GM12878 (cell line): ENCODE data around the gene AOPEP. TPM values are rescaled to one million over a fixed set of nuclear protein-coding genes. Genes with fewer than 3 reads are reported as not detected.

Experiments used
- ATAC-seq: fragments of 200-7000 bp; cut with Tn5 transposase; 3 replicates; pipeline ENCODE4 v1.9.1; 2020; ENCODE audit warnings: mild to moderate bottlenecking, moderate library complexity
- BruUV-seq: library from RNA; stranded (reverse); fragments of 400-500 nt; replicated peaks from 2 replicates; lab custom pipeline; 2021; lab: Mats Ljungman, UMichigan
- CTCF ChIA-PET: fragments of 300-600 bp; sonication (Branson Sonifier 250); formaldehyde crosslinking; extraction: SDS; loops from one replicate; lab custom pipeline; 2021; ENCODE audit warnings: inconsistent platforms; lab: Yijun Ruan, JAX
- POLR2A ChIA-PET: fragments of 350-600 bp; formaldehyde crosslinking; extraction: SDS; loops from one replicate; lab custom pipeline; 2021; ENCODE audit warnings: inconsistent platforms; lab: Charles Lee
- RAD21 ChIA-PET: fragments of 300-600 bp; sonication (Branson Sonifier 250); formaldehyde crosslinking; loops from one replicate; lab custom pipeline; 2023; ENCODE audit warnings: antibody characterized with exemption; ENCODE audit not compliant: unreplicated experiment; lab: Charles Lee
- SMC1A ChIA-PET: fragments of 300-600 bp; sonication (Branson Sonifier 250); formaldehyde crosslinking; loops from one replicate; lab custom pipeline; 2023; ENCODE audit not compliant: unreplicated experiment, uncharacterized antibody; lab: Charles Lee
- DNase-seq: peaks from one replicate; pipeline ENCODE4 v3.0.0-alpha.2; 2011; ENCODE audit warnings: low read depth, low spot score
- FAIRE-seq: peaks from 3 replicates; lab custom pipeline; 2011; peaks lifted over from hg19 to GRCh38; lab: Jason Lieb, UNC
- H2AFZ ChIP-seq: 2 replicates; pipeline ENCODE4 v1.6.0; 2011; ENCODE audit warnings: low read depth, low read length, control low read depth; ENCODE audit not compliant: control insufficient read depth
- H3K27ac ChIP-seq: 2 replicates; pipeline ENCODE4 v1.5.1; 2011; ENCODE audit warnings: control low read depth; ENCODE audit not compliant: control insufficient read depth, insufficient read depth
- H3K27me3 ChIP-seq, 2 experiments: replicated peaks in 1 of 2; 2 replicates each; pipeline versions ENCODE4 v1.6.0 to v1.6.1; 2011; ENCODE audit warnings: low read length in 1 of 2; ENCODE audit not compliant: control insufficient read depth in 2 of 2, insufficient read depth in 2 of 2
- H3K36me3 ChIP-seq, 2 experiments: 2 replicates each; pipeline ENCODE4 v1.5.1; 2011; ENCODE audit warnings: low read length in 1 of 2; ENCODE audit not compliant: control insufficient read depth in 2 of 2, insufficient read depth in 2 of 2
- H3K4me1 ChIP-seq: 2 replicates; pipeline ENCODE4 v1.6.1; 2011; ENCODE audit warnings: mild to moderate bottlenecking, low read length, moderate library complexity, mixed read lengths; ENCODE audit not compliant: control insufficient read depth, insufficient read depth
- H3K4me2 ChIP-seq: 2 replicates; pipeline ENCODE4 v1.6.0; 2011; ENCODE audit warnings: control low read depth; ENCODE audit not compliant: control insufficient read depth, insufficient read depth
- H3K4me3 ChIP-seq: fragments of 200-600 bp; sonication (generic); 2 replicates; pipeline ENCODE4 v1.5.1; 2016
- H3K79me2 ChIP-seq: 2 replicates; pipeline ENCODE4 v1.6.0; 2011; ENCODE audit warnings: low read length; ENCODE audit not compliant: control insufficient read depth, insufficient read depth
- H3K9ac ChIP-seq: 2 replicates; pipeline ENCODE4 v1.8.0; 2011; ENCODE audit warnings: low read length, control low read depth, mixed read lengths; ENCODE audit not compliant: control insufficient read depth, insufficient read depth
- H3K9me3 ChIP-seq: replicated peaks from 3 replicates; pipeline ENCODE4 v1.5.1; 2011; ENCODE audit warnings: mild to moderate bottlenecking, low read length; ENCODE audit not compliant: control insufficient read depth, insufficient read depth
- H4K20me1 ChIP-seq: 2 replicates; pipeline ENCODE4 v1.6.0; 2011; ENCODE audit not compliant: control insufficient read depth, insufficient read depth
- EED ChIP-seq: sonication (generic); IDR thresholded peaks from 2 replicates; pipeline ENCODE4 v1.6.1; 2016; ENCODE audit warnings: antibody characterized with exemption, low read depth
- ESRRA ChIP-seq: IDR thresholded peaks from 2 replicates; pipeline ENCODE4 v1.6.1; 2012; ENCODE audit warnings: mild to moderate bottlenecking, low read length, improper control_type of control experiment
- HCFC1 ChIP-seq: fragments of 150-350 bp; IDR thresholded peaks from 2 replicates; pipeline ENCODE4 v1.6.1; 2014; ENCODE audit warnings: low read length
- KAT2A ChIP-seq: conservative IDR thresholded peaks from 2 replicates; pipeline ENCODE4 v1.6.1; 2011; ENCODE audit warnings: low read depth, low read length; ENCODE audit not compliant: control insufficient read depth
- KDM1A ChIP-seq: fragments of 200-600 bp; sonication (generic); IDR thresholded peaks from 2 replicates; pipeline ENCODE4 v1.6.1; 2016; ENCODE audit warnings: borderline replicate concordance
- MXI1 ChIP-seq: fragments of 150-350 bp; IDR thresholded peaks from 2 replicates; pipeline ENCODE4 v1.6.1; 2011; ENCODE audit warnings: low read depth, mild to moderate bottlenecking, inconsistent platforms, low read length, improper control_type of control experiment
- NBN ChIP-seq: fragments of 450-650 bp; IDR thresholded peaks from 2 replicates; pipeline ENCODE4 v1.6.1; 2016
- PAX8 ChIP-seq: fragments of 450-650 bp; IDR thresholded peaks from 2 replicates; pipeline ENCODE4 v1.6.1; 2017; ENCODE audit warnings: mild to moderate bottlenecking, moderate library complexity
- POLR2A ChIP-seq: IDR thresholded peaks from 2 replicates; pipeline ENCODE4 v1.6.1; 2011; ENCODE audit warnings: low read depth, mild to moderate bottlenecking, low read length
- STAT1 ChIP-seq: fragments of 450-650 bp; conservative IDR thresholded peaks from 2 replicates; pipeline ENCODE4 v1.6.1; 2014; ENCODE audit warnings: antibody characterized with exemption, mild to moderate bottlenecking
- SUPT20H ChIP-seq: IDR thresholded peaks from 2 replicates; pipeline ENCODE4 v1.6.1; 2011; ENCODE audit warnings: low read depth, mild to moderate bottlenecking, low read length, moderate library complexity, borderline replicate concordance; ENCODE audit not compliant: control insufficient read depth
- TAF1 ChIP-seq: IDR thresholded peaks from 2 replicates; pipeline ENCODE4 v1.6.1; 2011; ENCODE audit warnings: mild to moderate bottlenecking, low read depth, low read length, borderline replicate concordance
- WGBS: methylation state at CpG from one replicate; pipeline ENCODE4 v1.1.6; 2016; ENCODE audit warnings: low lambda C conversion rate; ENCODE audit not compliant: insufficient replicate concordance, insufficient coverage; ENCODE audit errors: missing lambda C conversion rate; 5-methylcytosine and 5-hydroxymethylcytosine counted together
- in situ Hi-C: fragments of 300-500 bp; cut with MboI; formaldehyde crosslinking; loops from 9 replicates; pipeline ENCODE4 v1.14.3; 2018; ENCODE audit warnings: mixed read lengths
- intact Hi-C: fragments of 100-400 bp; cut with micrococcal nuclease; formaldehyde crosslinking; loops from one replicate; pipeline ENCODE4 v1.14.2; 2022; ENCODE audit not compliant: unreplicated experiment
- polyA plus RNA-seq, 11 experiments: library from polyadenylated mRNA; depleted of rRNA in 4 of 11; unstranded in 6 of 11; stranded (reverse) in 5 of 11; fragments of >200 nt; fragmentation: Nextera tagmentation in 4 of 11; fragmentation: Illumina TruSeq in 1 of 11; extraction: Ambion mirVana in 4 of 11; extraction: Trizol in 1 of 11; gene quantifications; 1 replicate in 1 of 11; 2 replicates in 10 of 11; pipeline versions ENCODE4 v1.2.1 to v1.2.3, GENCODE V29; 2011 to 2016; ENCODE audit warnings: inconsistent platforms in 2 of 11, missing spikeins in 2 of 11, low read depth in 1 of 11
- total RNA-seq, 4 experiments: library from RNA; depleted of rRNA in 3 of 4; stranded (reverse); fragments of >200 nt in 3 of 4; fragmentation: Illumina TruSeq in 1 of 4; extraction: Trizol in 1 of 4; gene quantifications; 2 replicates each; pipeline versions ENCODE4 v1.2.1 to v1.2.3, GENCODE V29; 2013 to 2021
- TF ChIP-seq, protein P1 (sequence below): fragments of 450-650 bp; IDR thresholded peaks from 2 replicates; pipeline ENCODE4 v1.6.1; 2017; ENCODE audit warnings: mild to moderate bottlenecking, moderate library complexity
- TF ChIP-seq, protein P2 (sequence below): IDR thresholded peaks from 2 replicates; pipeline ENCODE4 v1.6.1; 2011; ENCODE audit warnings: borderline replicate concordance, low read depth, mild to moderate bottlenecking, moderate library complexity, mixed read lengths, low read length; ENCODE audit not compliant: insufficient read depth; ENCODE audit errors: extremely low read length
- TF ChIP-seq, protein P3 (sequence below): IDR thresholded peaks from 2 replicates; pipeline ENCODE4 v1.6.1; 2012; ENCODE audit warnings: low read depth, low read length, improper control_type of control experiment

AOPEP gene
- total and polyA plus RNA-seq, 10 of the 15 experiments (the other 5 are each of a cell fraction or from before 2014, with no cell fraction given), result 2.3 to 16.9 (median 10.1) TPM

DNA sequence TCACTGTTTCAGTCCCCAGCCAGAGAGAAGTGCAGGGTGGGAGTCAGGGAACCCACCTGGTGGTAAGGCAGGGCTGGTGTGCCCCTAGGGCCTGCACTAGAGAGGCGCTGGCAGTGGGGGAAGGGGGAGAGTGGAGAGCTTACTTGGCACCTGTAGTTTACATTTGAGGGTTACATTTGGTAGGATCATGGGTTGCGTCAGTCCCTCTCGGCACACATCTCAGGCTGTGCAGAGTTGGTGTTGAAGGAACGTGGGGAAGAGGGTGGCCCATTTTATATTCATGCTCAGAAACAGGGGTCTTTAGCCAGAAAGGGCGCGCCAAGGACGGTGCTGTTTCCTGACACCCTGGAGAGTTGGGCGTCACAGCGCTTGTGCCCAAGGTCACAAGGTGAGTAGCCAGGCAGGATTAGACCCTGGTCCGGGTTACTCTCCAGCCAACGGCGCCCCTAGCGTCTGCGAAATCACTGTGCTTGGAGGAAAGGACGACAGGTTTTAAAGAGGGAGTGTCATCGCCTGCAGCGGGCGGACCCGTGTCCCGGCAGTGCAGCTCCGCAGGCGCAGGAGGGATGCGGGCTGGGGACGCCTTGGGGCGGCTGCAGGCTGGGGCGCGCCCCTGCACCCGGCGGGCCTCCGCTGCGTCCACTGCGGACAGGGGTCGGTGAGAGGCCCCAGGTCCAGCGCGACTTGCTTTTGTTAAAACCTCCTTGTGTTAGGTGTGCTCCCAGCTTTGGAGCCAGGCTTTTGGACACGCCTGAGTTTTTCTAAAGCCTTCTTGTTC lies 318.4 kb downstream of the AOPEP start:
- FAIRE-seq, result no peak
- intact Hi-C loops, result no loop called here
- BruUV-seq, result no TSS peak

DNA sequence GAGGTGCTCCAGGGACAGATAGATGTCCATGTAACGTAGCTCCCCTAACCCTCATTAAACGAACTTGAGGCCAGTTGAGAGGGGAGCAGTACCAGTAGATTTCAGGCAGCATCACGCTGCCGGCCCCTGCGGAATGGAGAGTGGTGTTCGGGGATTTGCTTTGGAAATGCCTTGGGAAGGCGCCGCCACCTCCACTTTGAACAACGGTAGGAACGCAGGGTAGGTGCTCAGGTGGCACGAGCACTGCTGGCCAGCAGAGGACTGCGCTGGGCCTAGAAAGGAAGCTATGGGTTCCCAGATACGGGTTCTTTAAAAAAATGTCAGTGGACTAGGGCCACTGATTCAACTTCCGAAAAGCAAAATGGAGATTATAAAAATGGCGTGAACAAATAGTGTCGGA lies 319.3 kb downstream of the AOPEP start:
- CTCF ChIA-PET, result no interaction called here
- intact Hi-C loops, result no loop called here
- no peak overlapping the region for H3K9ac ChIP-seq
- TF ChIP-seq, protein P1, sequence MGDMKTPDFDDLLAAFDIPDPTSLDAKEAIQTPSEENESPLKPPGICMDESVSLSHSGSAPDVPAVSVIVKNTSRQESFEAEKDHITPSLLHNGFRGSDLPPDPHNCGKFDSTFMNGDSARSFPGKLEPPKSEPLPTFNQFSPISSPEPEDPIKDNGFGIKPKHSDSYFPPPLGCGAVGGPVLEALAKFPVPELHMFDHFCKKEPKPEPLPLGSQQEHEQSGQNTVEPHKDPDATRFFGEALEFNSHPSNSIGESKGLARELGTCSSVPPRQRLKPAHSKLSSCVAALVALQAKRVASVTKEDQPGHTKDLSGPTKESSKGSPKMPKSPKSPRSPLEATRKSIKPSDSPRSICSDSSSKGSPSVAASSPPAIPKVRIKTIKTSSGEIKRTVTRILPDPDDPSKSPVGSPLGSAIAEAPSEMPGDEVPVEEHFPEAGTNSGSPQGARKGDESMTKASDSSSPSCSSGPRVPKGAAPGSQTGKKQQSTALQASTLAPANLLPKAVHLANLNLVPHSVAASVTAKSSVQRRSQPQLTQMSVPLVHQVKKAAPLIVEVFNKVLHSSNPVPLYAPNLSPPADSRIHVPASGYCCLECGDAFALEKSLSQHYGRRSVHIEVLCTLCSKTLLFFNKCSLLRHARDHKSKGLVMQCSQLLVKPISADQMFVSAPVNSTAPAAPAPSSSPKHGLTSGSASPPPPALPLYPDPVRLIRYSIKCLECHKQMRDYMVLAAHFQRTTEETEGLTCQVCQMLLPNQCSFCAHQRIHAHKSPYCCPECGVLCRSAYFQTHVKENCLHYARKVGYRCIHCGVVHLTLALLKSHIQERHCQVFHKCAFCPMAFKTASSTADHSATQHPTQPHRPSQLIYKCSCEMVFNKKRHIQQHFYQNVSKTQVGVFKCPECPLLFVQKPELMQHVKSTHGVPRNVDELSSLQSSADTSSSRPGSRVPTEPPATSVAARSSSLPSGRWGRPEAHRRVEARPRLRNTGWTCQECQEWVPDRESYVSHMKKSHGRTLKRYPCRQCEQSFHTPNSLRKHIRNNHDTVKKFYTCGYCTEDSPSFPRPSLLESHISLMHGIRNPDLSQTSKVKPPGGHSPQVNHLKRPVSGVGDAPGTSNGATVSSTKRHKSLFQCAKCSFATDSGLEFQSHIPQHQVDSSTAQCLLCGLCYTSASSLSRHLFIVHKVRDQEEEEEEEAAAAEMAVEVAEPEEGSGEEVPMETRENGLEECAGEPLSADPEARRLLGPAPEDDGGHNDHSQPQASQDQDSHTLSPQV, result no peak
- TF ChIP-seq SUPT20H, result no peak
- no peak for TF ChIP-seq NBN
- TF ChIP-seq POLR2A, result no peak
- TF ChIP-seq, protein P2, sequence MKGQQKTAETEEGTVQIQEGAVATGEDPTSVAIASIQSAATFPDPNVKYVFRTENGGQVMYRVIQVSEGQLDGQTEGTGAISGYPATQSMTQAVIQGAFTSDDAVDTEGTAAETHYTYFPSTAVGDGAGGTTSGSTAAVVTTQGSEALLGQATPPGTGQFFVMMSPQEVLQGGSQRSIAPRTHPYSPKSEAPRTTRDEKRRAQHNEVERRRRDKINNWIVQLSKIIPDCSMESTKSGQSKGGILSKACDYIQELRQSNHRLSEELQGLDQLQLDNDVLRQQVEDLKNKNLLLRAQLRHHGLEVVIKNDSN, result no peak
- TF ChIP-seq STAT1, result no peak

More for the DNA sequence above, 318.4 kb downstream of the AOPEP start:
- no peak for TF ChIP-seq KDM1A
- TF ChIP-seq MXI1, result no peak
- no peak for TF ChIP-seq NBN
- no peak for TF ChIP-seq TAF1
- no peak for TF ChIP-seq KAT2A
- no peak for TF ChIP-seq PAX8
- TF ChIP-seq, protein P3, sequence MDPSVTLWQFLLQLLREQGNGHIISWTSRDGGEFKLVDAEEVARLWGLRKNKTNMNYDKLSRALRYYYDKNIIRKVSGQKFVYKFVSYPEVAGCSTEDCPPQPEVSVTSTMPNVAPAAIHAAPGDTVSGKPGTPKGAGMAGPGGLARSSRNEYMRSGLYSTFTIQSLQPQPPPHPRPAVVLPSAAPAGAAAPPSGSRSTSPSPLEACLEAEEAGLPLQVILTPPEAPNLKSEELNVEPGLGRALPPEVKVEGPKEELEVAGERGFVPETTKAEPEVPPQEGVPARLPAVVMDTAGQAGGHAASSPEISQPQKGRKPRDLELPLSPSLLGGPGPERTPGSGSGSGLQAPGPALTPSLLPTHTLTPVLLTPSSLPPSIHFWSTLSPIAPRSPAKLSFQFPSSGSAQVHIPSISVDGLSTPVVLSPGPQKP, result no peak
- TF ChIP-seq EED, result no peak
- TF ChIP-seq ESRRA, result no peak
- TF ChIP-seq HCFC1, result no peak
- no peak overlapping the region for H3K27ac ChIP-seq
- H2AFZ ChIP-seq, result no peak overlapping the region
- no peak for DNase-seq
- no peak overlapping the region for H3K9ac ChIP-seq
- CTCF ChIA-PET, result no interaction called here
- 92% methylated on average over 34 of the region's 36 CpGs for WGBS
- no peaks in the 10 kb centered on the region for H3K4me1 ChIP-seq
- RAD21 ChIA-PET, result no interaction called here
- no peaks in the 10 kb centered on the region for H3K79me2 ChIP-seq
- in situ Hi-C loops, result no loop called here
- no peaks in the 10 kb centered on the region for H3K9me3 ChIP-seq
- SMC1A ChIA-PET, result no interaction called here
- H3K4me2 ChIP-seq, result no peak overlapping the region
- no peaks in the 10 kb centered on the region for H3K27me3 ChIP-seq
- H3K36me3 ChIP-seq, result no peaks in the 10 kb centered on the region; a peak in 2 of 4 replicates
- ATAC-seq, result no peak
- no peaks in the 10 kb centered on the region for H4K20me1 ChIP-seq
- no peak overlapping the region for H3K4me3 ChIP-seq
- POLR2A ChIA-PET, result no interaction called here

More for the DNA sequence above, 319.3 kb downstream of the AOPEP start:
- RAD21 ChIA-PET, result no interaction called here
- BruUV-seq, result no TSS peak
- WGBS, result 90% methylated on average over 16 of the region's 16 CpGs
- H3K4me1 ChIP-seq, result no peaks in the 10 kb centered on the region
- no peak overlapping the region for H3K4me3 ChIP-seq
- DNase-seq (no peak), FAIRE-seq (no peak), ATAC-seq (no peak)
- H2AFZ ChIP-seq, result no peak overlapping the region
- in situ Hi-C loops, result no loop called here
- no peak overlapping the region for H3K4me2 ChIP-seq
- H3K9me3 ChIP-seq, result no peaks in the 10 kb centered on the region
- H3K79me2 ChIP-seq, result no peaks in the 10 kb centered on the region
- SMC1A ChIA-PET, result no interaction called here
- no peaks in the 10 kb centered on the region for H4K20me1 ChIP-seq
- H3K27ac ChIP-seq, result no peak overlapping the region
- H3K27me3 ChIP-seq, result no peaks in the 10 kb centered on the region
- POLR2A ChIA-PET, result no interaction called here
- no peaks in the 10 kb centered on the region; a peak in 2 of 4 replicates for H3K36me3 ChIP-seq
